GM10248 (cell line): ENCODE measurements around the gene NDST1.

Experiments
- CTCF ChIA-PET: fragments of 300-600 bp; sonication (Branson Sonifier 250); formaldehyde crosslinking; extraction: SDS; loops from one replicate; lab custom pipeline; 2021; ENCODE audit warnings: antibody characterized with exemption; lab: Yijun Ruan, JAX
- POLR2A ChIA-PET: fragments of 350-650 bp; sonication (Branson Sonifier 250); formaldehyde crosslinking; extraction: SDS; loops from one replicate; lab custom pipeline; 2020; ENCODE audit warnings: antibody characterized with exemption; lab: Yijun Ruan, JAX
- DNase-seq: peaks from one replicate; pipeline ENCODE4 v3.0.0; 2012; ENCODE audit errors: extremely low spot score
- CTCF ChIP-seq: IDR thresholded peaks from 2 replicates; pipeline ENCODE4 v1.5.1; 2012; ENCODE audit warnings: mild to moderate bottlenecking, low read depth; ENCODE audit errors: extremely low read depth, missing control alignments, control extremely low read depth

NDST1 gene

DNA sequence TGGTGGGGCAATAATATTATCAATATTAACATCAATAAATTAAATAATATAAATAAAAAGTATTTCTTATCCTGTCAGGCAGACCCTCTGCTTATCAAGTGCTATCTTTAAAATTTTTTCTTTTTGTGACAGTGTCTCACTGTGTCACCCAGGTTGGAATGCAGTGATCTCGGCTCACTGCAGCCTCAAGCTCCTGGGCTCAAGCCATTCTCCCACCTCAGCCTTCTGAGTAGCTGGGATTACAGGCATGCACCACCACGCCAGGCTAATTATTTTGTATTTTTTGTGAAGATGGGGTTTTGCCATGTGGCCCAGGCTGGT is 53.2 kb downstream of the NDST1 start:
- no peak for TF ChIP-seq CTCF
- no peak for DNase-seq
- CTCF ChIA-PET: interaction anchor here (0.9 to 6.7 kb wide), 34 partner anchors 11 to 554 kb away, joined by 3 to 149 read pairs (median 5); partner anchors contain the start of genes DCTN4, IRGM, MYOZ3 and RBM22
- POLR2A ChIA-PET: no interaction called here

- TF ChIP-seq CTCF: no peak
- POLR2A ChIA-PET: no interaction called here
- DNase-seq: no peak
- CTCF ChIA-PET: interaction anchor here (0.8 to 6.7 kb wide), 26 partner anchors 12 to 474 kb away, joined by 3 to 149 read pairs (median 6); partner anchors contain the start of genes IRGM, MYOZ3 and RBM22
Measured at GRCh38 chr5:150561571-150562275, 53.8 kb downstream of the NDST1 start.

DNA sequence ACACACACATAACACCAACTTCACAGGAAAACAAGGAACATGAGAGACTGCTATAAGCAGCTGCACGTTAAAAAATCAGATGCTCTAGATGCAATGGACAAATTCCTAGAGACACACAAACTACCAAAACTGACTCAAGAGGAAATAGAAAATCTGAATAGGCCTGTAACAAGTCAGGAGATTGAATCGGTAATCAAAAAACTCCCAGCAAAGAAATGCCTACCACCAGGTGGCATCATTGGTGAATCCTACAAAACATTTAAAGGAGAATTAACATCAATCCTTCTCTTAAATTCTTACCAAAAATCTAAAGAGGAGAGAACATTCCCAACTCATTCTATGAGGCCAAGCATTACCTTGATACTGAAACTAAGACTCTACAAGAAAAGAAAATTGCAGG is 54.9 kb downstream of the NDST1 start:
- POLR2A ChIA-PET: no interaction called here
- DNase-seq: no peak
- peak; percentile 48 for TF ChIP-seq CTCF

DNA sequence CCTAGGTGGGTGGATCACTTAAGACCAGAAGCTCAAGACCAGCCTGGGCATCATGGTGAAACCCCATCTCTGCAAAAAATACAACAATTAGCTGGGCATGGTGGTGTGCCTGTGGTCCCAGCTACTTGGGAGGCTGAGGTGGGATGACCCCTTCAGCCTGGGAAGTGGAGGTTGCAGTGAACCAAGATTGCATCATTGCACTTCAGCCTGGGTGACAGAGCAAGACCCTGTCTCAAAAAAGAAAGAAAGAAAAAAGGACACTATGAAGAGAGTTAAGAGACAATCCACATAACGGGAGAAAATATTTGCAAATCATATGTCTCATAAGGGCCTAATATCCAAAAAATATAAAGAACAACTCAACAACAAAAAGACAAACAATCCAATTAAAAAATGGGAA is 57.9 kb downstream of the NDST1 start:
- no peak for TF ChIP-seq CTCF
- POLR2A ChIA-PET: no interaction called here
- DNase-seq: no peak
- CTCF ChIA-PET: interaction anchor here (1.2 to 1.9 kb wide), 3 partner anchors 14 to 281 kb away, joined by 3 to 5 read pairs (median 4); partner anchors contain the start of gene IRGM

More for the DNA sequence above, 54.9 kb downstream of the NDST1 start:
- CTCF ChIA-PET: interaction anchor here (0.6 to 6.7 kb wide), 11 partner anchors 37 to 614 kb away, joined by 3 to 149 read pairs (median 13); partner anchors contain the start of genes IRGM, MYOZ3 and RBM22

DNA sequence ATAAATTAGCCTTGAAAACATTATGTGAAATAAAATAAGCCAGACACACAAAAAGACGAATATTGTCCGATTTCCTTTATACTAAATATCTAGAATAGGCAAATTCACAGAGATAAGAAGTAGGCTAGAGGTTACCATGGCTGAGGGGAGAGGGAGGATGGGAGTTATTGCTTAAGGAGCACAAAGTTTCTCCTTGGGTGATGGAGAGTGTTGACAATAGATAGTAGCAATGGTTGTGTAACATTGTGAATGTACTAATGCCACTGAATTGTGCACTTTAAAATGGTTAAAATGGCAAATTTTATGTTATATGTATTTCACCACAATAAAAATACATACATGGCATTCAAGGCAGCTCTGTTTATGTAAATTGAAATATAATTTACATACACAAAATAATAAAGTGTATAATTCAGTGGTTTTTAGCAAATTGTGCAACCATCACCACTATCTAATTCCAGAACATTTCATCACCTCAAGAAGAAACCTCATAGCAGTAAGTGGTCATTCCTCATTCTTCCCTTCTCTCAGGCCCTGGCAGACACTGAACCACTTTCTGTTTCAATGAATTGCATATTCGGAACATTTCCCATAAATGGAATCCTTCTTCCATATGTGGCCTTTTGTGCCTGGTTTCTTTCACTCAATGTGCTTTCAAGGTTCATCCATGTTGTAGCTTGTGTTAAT is 59.2 kb downstream of the NDST1 start:
- no peak for DNase-seq
- CTCF ChIA-PET: interaction anchor here (1.0 kb wide), 1 partner anchor 23 kb away, joined by 4 read pairs; no protein-coding TSS in a partner anchor
- TF ChIP-seq CTCF: no peak
- POLR2A ChIA-PET: no interaction called here

GRCh38 chr5:150568663-150569062 is 60.7 kb downstream of the NDST1 start:
- CTCF ChIA-PET: interaction anchor here (1.1 to 2.3 kb wide), 2 partner anchors 9 to 15 kb away, joined by 3 to 6 read pairs; no protein-coding TSS in a partner anchor
- no peak for TF ChIP-seq CTCF
- POLR2A ChIA-PET: no interaction called here
- DNase-seq: no peak
